HTERT RPE-1 (cell line): ENCODE results near the gene MTHFSD.

Experiments used
- in situ Hi-C: fragments of 300-500 bp; cut with MboI; formaldehyde crosslinking; loops from 4 replicates; pipeline ENCODE4 v1.14.3; 2020; ENCODE audit warnings: low sequenced_read_pairs

The MTHFSD gene

GRCh38 chr16:86494039-86494564, 60.9 kb downstream of the MTHFSD start:
- in situ Hi-C loops = no loop called here

GRCh38 chr16:86492961-86493629, 61.9 kb downstream of the MTHFSD start:
- in situ Hi-C loops = no loop called here

- in situ Hi-C loops = no loop called here
These were observed 62.6 kb downstream of the MTHFSD start for GRCh38 chr16:86492267-86492960.

- in situ Hi-C loops = no loop called here
These were observed 63.4 kb downstream of the MTHFSD start for GRCh38 chr16:86491640-86492023.

- in situ Hi-C loops = no loop called here
These were observed 64.0 kb downstream of the MTHFSD start for GRCh38 chr16:86490859-86491639.

- in situ Hi-C loops = no loop called here
These were observed 69.3 kb downstream of the MTHFSD start for GRCh38 chr16:86485746-86486145.

DNA sequence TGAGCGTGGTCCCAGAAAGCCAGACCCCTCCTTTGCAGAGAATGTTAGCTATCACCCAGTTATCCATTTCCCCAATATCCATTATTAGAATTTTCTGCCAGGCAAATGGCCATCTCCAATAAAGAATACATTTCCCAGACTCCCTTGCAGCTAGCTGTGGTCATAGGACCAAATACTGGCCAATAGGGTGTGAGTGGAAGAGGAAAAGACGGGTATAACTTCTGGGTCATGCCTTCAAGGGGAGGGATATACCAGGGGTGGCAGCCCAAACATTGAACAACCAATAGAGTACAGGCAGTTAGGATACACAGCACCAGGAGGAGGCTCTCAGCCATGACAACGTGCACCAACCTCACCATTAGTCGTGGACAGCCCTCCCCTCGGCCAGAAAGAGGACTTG, 70.8 kb downstream of the MTHFSD start:
- in situ Hi-C loops = no loop called here

DNA sequence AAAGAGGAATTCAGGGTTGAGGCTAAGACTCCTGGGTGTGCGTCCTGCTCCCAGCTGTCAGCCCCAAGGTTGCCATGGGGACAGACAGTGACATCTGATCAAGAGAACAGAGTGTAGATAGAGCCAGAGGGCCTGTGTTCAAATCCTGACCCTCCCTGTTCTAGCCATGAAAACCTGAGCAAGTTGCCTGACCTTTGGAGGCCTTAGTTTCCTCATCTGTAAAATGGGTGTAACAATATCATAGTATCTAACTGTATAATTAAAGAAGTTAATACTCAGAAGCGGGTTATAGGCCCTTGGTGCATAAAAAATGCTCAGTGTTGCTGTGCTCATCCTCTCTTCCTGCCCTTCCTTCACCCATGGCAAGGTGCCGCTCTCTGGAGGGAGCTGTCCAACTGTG, 73.4 kb downstream of the MTHFSD start:
- in situ Hi-C loops = no loop called here

DNA sequence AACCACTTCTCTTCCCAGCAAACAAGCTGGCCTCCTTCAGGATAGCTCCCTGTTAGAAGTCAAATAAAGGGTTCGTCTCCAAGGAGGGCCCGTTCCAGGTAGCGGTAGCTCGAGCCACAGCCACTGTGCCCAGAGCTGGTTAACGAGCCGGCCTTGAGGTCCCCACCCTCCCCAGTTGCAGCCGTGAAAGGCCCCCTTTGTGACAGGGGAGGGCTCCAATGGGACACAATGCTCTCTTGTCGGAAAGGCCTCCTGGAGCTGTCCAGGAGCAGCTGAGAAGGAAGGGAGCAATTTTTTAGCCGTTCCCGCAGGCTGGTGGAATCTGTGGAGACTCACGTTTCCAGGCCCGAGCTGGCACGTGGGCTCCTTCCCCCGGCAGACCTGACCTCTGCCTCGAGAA, 74.6 kb downstream of the MTHFSD start:
- in situ Hi-C loops = no loop called here
